HEK293 (cell line): ENCODE results near the gene QARS1.
A peak's percentile ranks its signal among the peaks of the same experiment; 100 is the strongest.

ENCODE experiments used
- CTCF ChIA-PET: fragments of 350-600 bp; formaldehyde crosslinking; extraction: SDS; loops from one replicate; lab custom pipeline; 2021; ENCODE audit warnings: antibody characterized with exemption; lab: Yijun Ruan, JAX
- POLR2A ChIA-PET: fragments of 300-600 bp; formaldehyde crosslinking; extraction: SDS; loops from one replicate; lab custom pipeline; 2020; ENCODE audit warnings: antibody characterized with exemption, inconsistent platforms; lab: Yijun Ruan, JAX
- H3K27ac ChIP-seq: fragments of 200-500 bp; sonication (Bioruptor generic); 2 replicates; pipeline ENCODE4 v1.5.1; 2014; ENCODE audit warnings: low read depth, low read length, control low read depth, inconsistent platforms; ENCODE audit errors: extremely low read depth
- H3K36me3 ChIP-seq, 2 experiments: fragments of 200-500 bp in 1 of 2; sonication (Bioruptor generic) in 1 of 2; 1 replicate in 1 of 2; 2 replicates in 1 of 2; pipeline ENCODE4 v1.5.1; 2014 to 2017; ENCODE audit warnings: inconsistent platforms in 2 of 2, low read length in 2 of 2; ENCODE audit not compliant: control insufficient read depth in 2 of 2, insufficient read depth in 1 of 2
- H3K4me1 ChIP-seq: fragments of 200-500 bp; sonication (Bioruptor generic); 2 replicates; pipeline ENCODE4 v1.5.1; 2014; ENCODE audit warnings: mild to moderate bottlenecking, low read length, inconsistent platforms; ENCODE audit not compliant: control insufficient read depth, insufficient read depth
- H3K4me3 ChIP-seq: 2 replicates; pipeline ENCODE4 v1.5.1; 2011; ENCODE audit warnings: low read depth, mild to moderate bottlenecking, control low read depth, low read length, moderate library complexity
- H3K9me3 ChIP-seq: fragments of 200-500 bp; sonication (Bioruptor generic); 2 replicates; pipeline ENCODE4 v1.5.1; 2014; ENCODE audit warnings: low read depth, low read length, inconsistent platforms; ENCODE audit not compliant: control insufficient read depth, insufficient read depth
- KLF10 ChIP-seq: fragments of 450-650 bp; IDR thresholded peaks from 2 replicates; pipeline ENCODE4 v1.5.1; 2018; ENCODE audit warnings: missing biosample characterization, mild to moderate bottlenecking, missing genetic modification characterization
- MZF1 ChIP-seq: fragments of 450-650 bp; formaldehyde crosslinking; IDR thresholded peaks from 2 replicates; pipeline ENCODE4 v1.5.1; 2017; ENCODE audit warnings: missing biosample characterization, missing genetic modification characterization, borderline replicate concordance
- SALL2 ChIP-seq: fragments of 450-650 bp; formaldehyde crosslinking; IDR thresholded peaks from 2 replicates; pipeline ENCODE4 v1.5.0; 2017; ENCODE audit warnings: missing biosample characterization, mild to moderate bottlenecking, missing genetic modification characterization, borderline replicate concordance
- ZIC2 ChIP-seq: fragments of 450-650 bp; formaldehyde crosslinking; IDR thresholded peaks from 2 replicates; pipeline ENCODE4 v1.5.1; 2016; ENCODE audit warnings: missing biosample characterization, missing genetic modification characterization
- ZNF121 ChIP-seq: fragments of 450-650 bp; formaldehyde crosslinking; IDR thresholded peaks from 2 replicates; pipeline ENCODE4 v1.5.1; 2016; ENCODE audit warnings: missing biosample characterization, missing genetic modification characterization
- ZNF2 ChIP-seq: fragments of 450-650 bp; formaldehyde crosslinking; IDR thresholded peaks from 2 replicates; pipeline ENCODE4 v1.5.1; 2016; ENCODE audit warnings: missing biosample characterization, missing genetic modification characterization
- ZNF529 ChIP-seq: fragments of 450-650 bp; formaldehyde crosslinking; IDR thresholded peaks from 2 replicates; pipeline ENCODE4 v1.5.1; 2017; ENCODE audit warnings: missing genetic modification characterization, missing biosample characterization; ENCODE audit not compliant: insufficient replicate concordance
- ZNF555 ChIP-seq: fragments of 450-650 bp; formaldehyde crosslinking; conservative IDR thresholded peaks from 2 replicates; pipeline ENCODE4 v1.5.1; 2017; ENCODE audit warnings: missing biosample characterization, mild to moderate bottlenecking, missing genetic modification characterization, inconsistent platforms
- ZNF624 ChIP-seq: fragments of 450-650 bp; formaldehyde crosslinking; IDR thresholded peaks from 2 replicates; pipeline ENCODE4 v1.5.1; 2017; ENCODE audit warnings: missing biosample characterization, missing genetic modification characterization
- ZNF658 ChIP-seq: fragments of 450-650 bp; formaldehyde crosslinking; IDR thresholded peaks from 2 replicates; pipeline ENCODE4; 2016; ENCODE audit warnings: missing biosample characterization, missing genetic modification characterization
- TF ChIP-seq, protein P1 (sequence below): fragments of 450-650 bp; formaldehyde crosslinking; IDR thresholded peaks from 2 replicates; pipeline ENCODE4 v1.5.1; 2016; ENCODE audit warnings: missing biosample characterization, missing genetic modification characterization
- TF ChIP-seq, protein P2 (sequence below): fragments of 450-650 bp; formaldehyde crosslinking; IDR thresholded peaks from 2 replicates; pipeline ENCODE4 v1.5.1; 2017; ENCODE audit warnings: missing biosample characterization, missing genetic modification characterization
- TF ChIP-seq, protein P3 (sequence below): fragments of 450-650 bp; formaldehyde crosslinking; IDR thresholded peaks from 2 replicates; pipeline ENCODE4 v1.5.1; 2016; ENCODE audit warnings: missing biosample characterization, missing genetic modification characterization, borderline replicate concordance
- TF ChIP-seq, protein P4 (sequence below): fragments of 450-650 bp; formaldehyde crosslinking; IDR thresholded peaks from 2 replicates; pipeline ENCODE4 v1.5.1; 2017; ENCODE audit warnings: missing biosample characterization, missing genetic modification characterization
- TF ChIP-seq, protein P5 (sequence below): fragments of 450-650 bp; formaldehyde crosslinking; IDR thresholded peaks from 2 replicates; pipeline ENCODE4 v1.5.1; 2017; ENCODE audit warnings: missing biosample characterization, missing genetic modification characterization
- TF ChIP-seq, protein P6 (sequence below): fragments of 450-650 bp; IDR thresholded peaks from 2 replicates; pipeline ENCODE4 v1.5.1; 2018; ENCODE audit warnings: missing biosample characterization, mild to moderate bottlenecking, missing genetic modification characterization

The QARS1 gene

DNA sequence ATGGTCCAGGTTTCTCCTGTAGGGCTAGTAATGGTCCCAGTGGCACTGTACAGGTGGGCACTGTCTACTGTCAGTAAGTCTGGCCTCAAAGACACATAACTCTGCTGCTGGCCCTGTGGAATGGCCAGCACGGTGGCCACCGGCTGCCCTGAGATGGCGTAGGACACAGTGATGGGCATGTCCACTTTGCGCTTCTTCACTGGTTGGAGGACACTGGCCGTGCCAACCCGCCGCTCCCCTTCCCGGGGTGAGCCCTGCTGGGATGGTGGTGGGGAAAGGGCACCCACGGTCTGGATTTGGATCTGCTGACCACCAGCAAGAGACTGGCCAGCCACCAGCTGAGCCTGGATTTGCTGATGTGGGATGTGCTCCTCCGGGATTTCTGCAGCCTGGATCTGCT, 47.3 kb downstream of the QARS1 start:
- no peaks in the 10 kb centered on the region for H3K4me1 ChIP-seq
- TF ChIP-seq, protein P1, sequence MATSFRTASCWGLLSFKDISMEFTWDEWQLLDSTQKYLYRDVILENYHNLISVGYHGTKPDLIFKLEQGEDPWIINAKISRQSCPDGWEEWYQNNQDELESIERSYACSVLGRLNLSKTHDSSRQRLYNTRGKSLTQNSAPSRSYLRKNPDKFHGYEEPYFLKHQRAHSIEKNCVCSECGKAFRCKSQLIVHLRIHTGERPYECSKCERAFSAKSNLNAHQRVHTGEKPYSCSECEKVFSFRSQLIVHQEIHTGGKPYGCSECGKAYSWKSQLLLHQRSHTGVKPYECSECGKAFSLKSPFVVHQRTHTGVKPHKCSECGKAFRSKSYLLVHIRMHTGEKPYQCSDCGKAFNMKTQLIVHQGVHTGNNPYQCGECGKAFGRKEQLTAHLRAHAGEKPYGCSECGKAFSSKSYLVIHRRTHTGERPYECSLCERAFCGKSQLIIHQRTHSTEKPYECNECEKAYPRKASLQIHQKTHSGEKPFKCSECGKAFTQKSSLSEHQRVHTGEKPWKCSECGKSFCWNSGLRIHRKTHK (tag by site-specific recombination) = no peak
- no peak for TF ChIP-seq KLF10 (tag by site-specific recombination)
- TF ChIP-seq, protein P2, sequence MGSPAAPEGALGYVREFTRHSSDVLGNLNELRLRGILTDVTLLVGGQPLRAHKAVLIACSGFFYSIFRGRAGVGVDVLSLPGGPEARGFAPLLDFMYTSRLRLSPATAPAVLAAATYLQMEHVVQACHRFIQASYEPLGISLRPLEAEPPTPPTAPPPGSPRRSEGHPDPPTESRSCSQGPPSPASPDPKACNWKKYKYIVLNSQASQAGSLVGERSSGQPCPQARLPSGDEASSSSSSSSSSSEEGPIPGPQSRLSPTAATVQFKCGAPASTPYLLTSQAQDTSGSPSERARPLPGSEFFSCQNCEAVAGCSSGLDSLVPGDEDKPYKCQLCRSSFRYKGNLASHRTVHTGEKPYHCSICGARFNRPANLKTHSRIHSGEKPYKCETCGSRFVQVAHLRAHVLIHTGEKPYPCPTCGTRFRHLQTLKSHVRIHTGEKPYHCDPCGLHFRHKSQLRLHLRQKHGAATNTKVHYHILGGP (tag by site-specific recombination) = no peak
- TF ChIP-seq ZNF529 (tag by site-specific recombination) = no peak
- no peak for TF ChIP-seq ZNF2 (tag by site-specific recombination)
- no peak for TF ChIP-seq MZF1 (tag by site-specific recombination)
- no peak for TF ChIP-seq ZIC2 (tag by site-specific recombination)
- TF ChIP-seq, protein P3, sequence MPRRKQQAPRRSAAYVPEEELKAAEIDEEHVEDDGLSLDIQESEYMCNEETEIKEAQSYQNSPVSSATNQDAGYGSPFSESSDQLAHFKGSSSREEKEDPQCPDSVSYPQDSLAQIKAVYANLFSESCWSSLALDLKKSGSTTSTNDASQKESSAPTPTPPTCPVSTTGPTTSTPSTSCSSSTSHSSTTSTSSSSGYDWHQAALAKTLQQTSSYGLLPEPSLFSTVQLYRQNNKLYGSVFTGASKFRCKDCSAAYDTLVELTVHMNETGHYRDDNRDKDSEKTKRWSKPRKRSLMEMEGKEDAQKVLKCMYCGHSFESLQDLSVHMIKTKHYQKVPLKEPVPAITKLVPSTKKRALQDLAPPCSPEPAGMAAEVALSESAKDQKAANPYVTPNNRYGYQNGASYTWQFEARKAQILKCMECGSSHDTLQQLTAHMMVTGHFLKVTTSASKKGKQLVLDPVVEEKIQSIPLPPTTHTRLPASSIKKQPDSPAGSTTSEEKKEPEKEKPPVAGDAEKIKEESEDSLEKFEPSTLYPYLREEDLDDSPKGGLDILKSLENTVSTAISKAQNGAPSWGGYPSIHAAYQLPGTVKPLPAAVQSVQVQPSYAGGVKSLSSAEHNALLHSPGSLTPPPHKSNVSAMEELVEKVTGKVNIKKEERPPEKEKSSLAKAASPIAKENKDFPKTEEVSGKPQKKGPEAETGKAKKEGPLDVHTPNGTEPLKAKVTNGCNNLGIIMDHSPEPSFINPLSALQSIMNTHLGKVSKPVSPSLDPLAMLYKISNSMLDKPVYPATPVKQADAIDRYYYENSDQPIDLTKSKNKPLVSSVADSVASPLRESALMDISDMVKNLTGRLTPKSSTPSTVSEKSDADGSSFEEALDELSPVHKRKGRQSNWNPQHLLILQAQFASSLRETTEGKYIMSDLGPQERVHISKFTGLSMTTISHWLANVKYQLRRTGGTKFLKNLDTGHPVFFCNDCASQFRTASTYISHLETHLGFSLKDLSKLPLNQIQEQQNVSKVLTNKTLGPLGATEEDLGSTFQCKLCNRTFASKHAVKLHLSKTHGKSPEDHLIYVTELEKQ (tag by site-specific recombination) = no peak
- TF ChIP-seq, protein P4, sequence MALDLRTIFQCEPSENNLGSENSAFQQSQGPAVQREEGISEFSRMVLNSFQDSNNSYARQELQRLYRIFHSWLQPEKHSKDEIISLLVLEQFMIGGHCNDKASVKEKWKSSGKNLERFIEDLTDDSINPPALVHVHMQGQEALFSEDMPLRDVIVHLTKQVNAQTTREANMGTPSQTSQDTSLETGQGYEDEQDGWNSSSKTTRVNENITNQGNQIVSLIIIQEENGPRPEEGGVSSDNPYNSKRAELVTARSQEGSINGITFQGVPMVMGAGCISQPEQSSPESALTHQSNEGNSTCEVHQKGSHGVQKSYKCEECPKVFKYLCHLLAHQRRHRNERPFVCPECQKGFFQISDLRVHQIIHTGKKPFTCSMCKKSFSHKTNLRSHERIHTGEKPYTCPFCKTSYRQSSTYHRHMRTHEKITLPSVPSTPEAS = no peak
- CTCF ChIA-PET = no interaction called here
- no peak overlapping the region for H3K4me3 ChIP-seq
- H3K27ac ChIP-seq = no peak overlapping the region
- POLR2A ChIA-PET = no interaction called here
- H3K36me3 ChIP-seq = peaks cover 4 to 75% of the 10 kb centered on the region in 2 experiments; a peak in 2 of 3 replicates
- H3K9me3 ChIP-seq = no peaks in the 10 kb centered on the region

DNA sequence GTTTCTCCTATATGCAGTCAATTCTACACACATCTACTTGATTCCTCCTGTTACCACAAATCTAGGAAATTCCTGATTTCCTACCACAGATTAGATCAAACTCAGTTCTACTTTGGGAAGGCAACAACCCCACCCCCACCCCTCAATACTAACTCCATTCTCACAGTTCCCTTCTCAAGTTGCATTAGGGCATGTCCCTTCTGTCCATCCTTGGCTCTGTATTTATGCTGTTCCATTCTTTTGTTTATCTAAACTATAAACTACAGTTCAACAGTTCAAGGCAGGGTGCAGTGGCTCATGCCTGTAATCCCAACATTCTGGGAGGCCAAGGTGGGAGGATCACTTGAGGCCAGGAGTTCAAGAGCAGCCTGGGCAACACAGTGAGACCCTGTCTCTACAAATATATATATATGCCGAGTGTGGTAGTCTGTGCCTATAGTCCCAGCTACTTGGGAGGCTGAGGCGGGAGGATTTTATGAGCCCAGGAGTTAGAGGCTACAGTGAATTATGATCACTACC, 50.2 kb downstream of the QARS1 start:
- CTCF ChIA-PET = no interaction called here
- Histone ChIP-seq H3K36me3 (peaks cover 7 to 76% of the 10 kb centered on the region in 2 experiments), H3K27ac (no peak overlapping the region), H3K4me1 (no peaks in the 10 kb centered on the region), H3K9me3 (no peaks in the 10 kb centered on the region), H3K4me3 (no peak overlapping the region)
- TF ChIP-seq, protein P5, sequence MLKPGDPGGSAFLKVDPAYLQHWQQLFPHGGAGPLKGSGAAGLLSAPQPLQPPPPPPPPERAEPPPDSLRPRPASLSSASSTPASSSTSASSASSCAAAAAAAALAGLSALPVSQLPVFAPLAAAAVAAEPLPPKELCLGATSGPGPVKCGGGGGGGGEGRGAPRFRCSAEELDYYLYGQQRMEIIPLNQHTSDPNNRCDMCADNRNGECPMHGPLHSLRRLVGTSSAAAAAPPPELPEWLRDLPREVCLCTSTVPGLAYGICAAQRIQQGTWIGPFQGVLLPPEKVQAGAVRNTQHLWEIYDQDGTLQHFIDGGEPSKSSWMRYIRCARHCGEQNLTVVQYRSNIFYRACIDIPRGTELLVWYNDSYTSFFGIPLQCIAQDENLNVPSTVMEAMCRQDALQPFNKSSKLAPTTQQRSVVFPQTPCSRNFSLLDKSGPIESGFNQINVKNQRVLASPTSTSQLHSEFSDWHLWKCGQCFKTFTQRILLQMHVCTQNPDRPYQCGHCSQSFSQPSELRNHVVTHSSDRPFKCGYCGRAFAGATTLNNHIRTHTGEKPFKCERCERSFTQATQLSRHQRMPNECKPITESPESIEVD (tag by site-specific recombination) = no peak
- 0 out of 2 replicates have a peak, but pooled peaks have one; percentile 13 for TF ChIP-seq ZNF121 (tag by site-specific recombination)
- no peak for TF ChIP-seq SALL2 (tag by site-specific recombination)
- no peak for TF ChIP-seq ZNF658 (tag by site-specific recombination)
- no peak for TF ChIP-seq ZNF555 (tag by site-specific recombination)
- no peak for TF ChIP-seq ZNF624 (tag by site-specific recombination)
- TF ChIP-seq, protein P6, sequence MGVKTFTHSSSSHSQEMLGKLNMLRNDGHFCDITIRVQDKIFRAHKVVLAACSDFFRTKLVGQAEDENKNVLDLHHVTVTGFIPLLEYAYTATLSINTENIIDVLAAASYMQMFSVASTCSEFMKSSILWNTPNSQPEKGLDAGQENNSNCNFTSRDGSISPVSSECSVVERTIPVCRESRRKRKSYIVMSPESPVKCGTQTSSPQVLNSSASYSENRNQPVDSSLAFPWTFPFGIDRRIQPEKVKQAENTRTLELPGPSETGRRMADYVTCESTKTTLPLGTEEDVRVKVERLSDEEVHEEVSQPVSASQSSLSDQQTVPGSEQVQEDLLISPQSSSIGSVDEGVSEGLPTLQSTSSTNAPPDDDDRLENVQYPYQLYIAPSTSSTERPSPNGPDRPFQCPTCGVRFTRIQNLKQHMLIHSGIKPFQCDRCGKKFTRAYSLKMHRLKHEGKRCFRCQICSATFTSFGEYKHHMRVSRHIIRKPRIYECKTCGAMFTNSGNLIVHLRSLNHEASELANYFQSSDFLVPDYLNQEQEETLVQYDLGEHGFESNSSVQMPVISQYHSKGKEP (tag by site-specific recombination) = no peak
- POLR2A ChIA-PET = interaction anchor here (1.6 kb wide), 1 partner anchor 40 kb away, joined by 3 read pairs; the partner anchor contains the start of gene QRICH1
